ENCODE results near the gene DNAJB11. TPM values are rescaled to one million over a fixed set of nuclear protein-coding genes. Genes with fewer than 3 reads are reported as not detected.
"Not testable (repeated sequence)": the region's sequence is repeated elsewhere in the genome, so short reads cannot be mapped to it uniquely, and the experiment has no call there.

The DNAJB11 gene
- total RNA-seq, 1 donor from 2014 or later: 23.6 TPM

- intact Hi-C loops (cut with micrococcal nuclease): loop anchor here (10.0 kb wide), 2 partner anchors 289 to 569 kb away; no protein-coding TSS in a partner anchor
- no peak for DNase-seq
- ATAC-seq: no peak
These were observed 26.2 kb upstream of the DNAJB11 start, which contains the start of gene CRYGS for GRCh38 chr3:186544281-186544680. TSS of gene CRYGS (minus strand) at chr3:186544380. CDS start at chr3:186544326, 54 bp downstream.

- intact Hi-C loops (cut with micrococcal nuclease): loop anchor here (10.0 kb wide), 2 partner anchors 295 to 575 kb away; no protein-coding TSS in a partner anchor
- ATAC-seq: no peak
- DNase-seq: no peak
These were observed 21.0 kb upstream of the DNAJB11 start for GRCh38 chr3:186549497-186549896.

- ATAC-seq (no peak), DNase-seq (no peak)
- intact Hi-C loops (cut with micrococcal nuclease): no loop called here
These were observed 19.1 kb upstream of the DNAJB11 start for GRCh38 chr3:186551387-186551786.

GRCh38 chr3:186552408-186553031 is 18.0 kb upstream of the DNAJB11 start:
- intact Hi-C loops (cut with micrococcal nuclease): no loop called here
- DNase-seq (no peak), ATAC-seq (no peak)

- intact Hi-C loops (cut with micrococcal nuclease): no loop called here
- no peak for ATAC-seq
- no peak for DNase-seq
These were observed 5.9 kb upstream of the DNAJB11 start for GRCh38 chr3:186564586-186564985.

- intact Hi-C loops (cut with micrococcal nuclease): no loop called here
- ATAC-seq (no peak), DNase-seq (no peak)
These were observed 3.8 kb upstream of the DNAJB11 start for GRCh38 chr3:186566772-186567071.

GRCh38 chr3:186567072-186567921 is 3.2 kb upstream of the DNAJB11 start, which contains the start of gene TBCCD1:
TSS of gene TBCCD1 (minus strand) at chr3:186567339. CDS start at chr3:186564329, 3,010 bp downstream.
- DNase-seq: peak; percentile 95
- intact Hi-C loops (cut with micrococcal nuclease): no loop called here

GRCh38 chr3:186569361-186569760 is 1.2 kb upstream of the DNAJB11 start:
- intact Hi-C loops (cut with micrococcal nuclease); ATAC-seq; DNase-seq: not testable (repeated sequence)

More at GRCh38 chr3:186567072-186567921, 3.2 kb upstream of the DNAJB11 start, which contains the start of gene TBCCD1:
- peak; percentile 84 for ATAC-seq

- no peak for DNase-seq
- intact Hi-C loops (cut with micrococcal nuclease): no loop called here
- no peak for ATAC-seq
These were observed 783 bp upstream of the DNAJB11 start for GRCh38 chr3:186569779-186570095.

- ATAC-seq: no peak
- no peak for DNase-seq
- intact Hi-C loops (cut with micrococcal nuclease): no loop called here
These were observed 572 bp downstream of the DNAJB11 start for GRCh38 chr3:186570941-186571643.

GRCh38 chr3:186571644-186572013 is 1.1 kb downstream of the DNAJB11 start:
- intact Hi-C loops (cut with micrococcal nuclease): no loop called here
- ATAC-seq (no peak), DNase-seq (no peak)

- ATAC-seq (no peak), DNase-seq (no peak)
- intact Hi-C loops (cut with micrococcal nuclease): no loop called here
These were observed 7.0 kb downstream of the DNAJB11 start for GRCh38 chr3:186577521-186577920.

- no peak for DNase-seq
- intact Hi-C loops (cut with micrococcal nuclease): no loop called here
- ATAC-seq: no peak
These were observed 10.3 kb downstream of the DNAJB11 start for GRCh38 chr3:186580785-186581184.

GRCh38 chr3:186582541-186582940 is 12.0 kb downstream of the DNAJB11 start:
- DNase-seq: no peak
- no peak for ATAC-seq
- intact Hi-C loops (cut with micrococcal nuclease): no loop called here

GRCh38 chr3:186583831-186584230 is 13.3 kb downstream of the DNAJB11 start:
- intact Hi-C loops (cut with micrococcal nuclease): no loop called here
- no peak for ATAC-seq
- no peak for DNase-seq

GRCh38 chr3:186586245-186586644 is 15.7 kb downstream of the DNAJB11 start:
- intact Hi-C loops (cut with micrococcal nuclease); DNase-seq; ATAC-seq: not testable (repeated sequence)

GRCh38 chr3:186587183-186587582 is 16.7 kb downstream of the DNAJB11 start:
- ATAC-seq: no peak
- intact Hi-C loops (cut with micrococcal nuclease): no loop called here
- DNase-seq: no peak

- no peak for ATAC-seq
- intact Hi-C loops (cut with micrococcal nuclease): no loop called here
- no peak for DNase-seq
These were observed 18.1 kb downstream of the DNAJB11 start for GRCh38 chr3:186588632-186589031.

- DNase-seq (no peak), ATAC-seq (no peak)
- intact Hi-C loops (cut with micrococcal nuclease): no loop called here
These were observed 18.6 kb downstream of the DNAJB11 start for GRCh38 chr3:186589121-186589520.

Data from left ventricle myocardium superior (tissue), 1 donor.